HUES64 (cell line): ENCODE results near the gene UPK1A.
"Not testable (repeated sequence)": the region's sequence is repeated elsewhere in the genome, so short reads cannot be mapped to it uniquely, and the experiment has no call there.

Experiments used
- H3K27ac ChIP-seq: 2 replicates; pipeline ENCODE4 v1.7.0; 2013; ENCODE audit warnings: low read depth, low read length, inconsistent platforms
- H3K27me3 ChIP-seq: 2 replicates; pipeline ENCODE4 v1.6.1; 2013; ENCODE audit warnings: mild to moderate bottlenecking, low read length; ENCODE audit not compliant: insufficient read depth
- H3K36me3 ChIP-seq: 2 replicates; pipeline ENCODE4 v1.6.1; 2013; ENCODE audit warnings: mild to moderate bottlenecking, low read length; ENCODE audit not compliant: insufficient read depth
- H3K4me1 ChIP-seq: 2 replicates; pipeline ENCODE4 v1.6.1; 2013; ENCODE audit warnings: mild to moderate bottlenecking, low read length, moderate library complexity; ENCODE audit not compliant: insufficient read depth
- H3K4me3 ChIP-seq: 2 replicates; pipeline ENCODE4 v1.5.1; 2013; ENCODE audit warnings: mild to moderate bottlenecking, low read length, moderate library complexity
- H3K9ac ChIP-seq: 2 replicates; pipeline ENCODE4 v1.6.1; 2013; ENCODE audit warnings: mild to moderate bottlenecking, low read depth, low read length
- H3K9me3 ChIP-seq: 2 replicates; pipeline ENCODE4 v1.6.1; 2013; ENCODE audit warnings: low read depth, low read length; ENCODE audit not compliant: insufficient read depth
- WGBS: fragments of 150-250, 120-280 bp; methylation state at CpG from one replicate; pipeline ENCODE4 v1.1.7; 2013; ENCODE audit warnings: missing lambda C conversion rate; 5-methylcytosine and 5-hydroxymethylcytosine counted together

Gene UPK1A

GRCh38 chr19:35719402-35720162, 53.3 kb downstream of the UPK1A start:
- H3K4me3 ChIP-seq, result peak overlapping the region; percentile 94
- H3K4me1 ChIP-seq, result peaks cover 18% of the 10 kb centered on the region
- 95% methylated on average over 32 of the region's 32 CpGs for whole genome bisulfite sequencing
- H3K27ac ChIP-seq, result no peak overlapping the region
- no peak overlapping the region for H3K9ac ChIP-seq
- H3K27me3 ChIP-seq, result peaks cover 4% of the 10 kb centered on the region; the same call in 1 of the 2 replicates
- no peaks in the 10 kb centered on the region for H3K9me3 ChIP-seq
- peaks cover 45% of the 10 kb centered on the region for H3K36me3 ChIP-seq

- Histone ChIP-seq H3K27me3 (peaks cover 2% of the 10 kb centered on the region; the same call in 1 of the 2 replicates), H3K4me3 (no peak overlapping the region), H3K27ac (no peak overlapping the region), H3K36me3 (peaks cover 50% of the 10 kb centered on the region), H3K9ac (no peak overlapping the region), H3K9me3 (no peaks in the 10 kb centered on the region), H3K4me1 (peaks cover 12% of the 10 kb centered on the region)
- 95% methylated on average over 9 of the region's 9 CpGs for whole genome bisulfite sequencing
These were observed 53.8 kb downstream of the UPK1A start for GRCh38 chr19:35720163-35720524.

- WGBS, result 94% methylated on average over 17 of the region's 17 CpGs
- H3K4me3 ChIP-seq, result no peak overlapping the region
- H3K9me3 ChIP-seq, result no peaks in the 10 kb centered on the region
- peaks cover 55% of the 10 kb centered on the region for H3K36me3 ChIP-seq
- H3K27me3 ChIP-seq, result no peaks in the 10 kb centered on the region
- no peak overlapping the region for H3K27ac ChIP-seq
- H3K9ac ChIP-seq, result no peak overlapping the region
- H3K4me1 ChIP-seq, result peaks cover 7% of the 10 kb centered on the region
These were observed 54.3 kb downstream of the UPK1A start for GRCh38 chr19:35720648-35721047.

- peaks cover 63% of the 10 kb centered on the region for H3K36me3 ChIP-seq
- no peak overlapping the region for H3K9ac ChIP-seq
- peaks cover 5% of the 10 kb centered on the region; the same call in 1 of the 2 replicates for H3K4me1 ChIP-seq
- H3K27ac ChIP-seq, result no peak overlapping the region
- no peaks in the 10 kb centered on the region for H3K9me3 ChIP-seq
- H3K27me3 ChIP-seq, result no peaks in the 10 kb centered on the region
- no peak overlapping the region for H3K4me3 ChIP-seq
- WGBS, result 96% methylated on average over 16 of the region's 16 CpGs
These were observed 55.1 kb downstream of the UPK1A start for GRCh38 chr19:35721374-35721773.

- Histone ChIP-seq H3K9ac (no peak overlapping the region), H3K9me3 (no peaks in the 10 kb centered on the region), H3K27me3 (no peaks in the 10 kb centered on the region), H3K27ac (no peak overlapping the region), H3K36me3 (peaks cover 72% of the 10 kb centered on the region), H3K4me3 (no peak overlapping the region), H3K4me1 (peaks cover 5% of the 10 kb centered on the region; the same call in 1 of the 2 replicates)
- WGBS, result 95% methylated on average over 14 of the region's 14 CpGs
These were observed 56.1 kb downstream of the UPK1A start for GRCh38 chr19:35722461-35722860.

GRCh38 chr19:35722897-35723296, 56.6 kb downstream of the UPK1A start:
- no peak overlapping the region for H3K4me3 ChIP-seq
- no peak overlapping the region for H3K27ac ChIP-seq
- no peaks in the 10 kb centered on the region for H3K9me3 ChIP-seq
- H3K36me3 ChIP-seq, result peaks cover 76% of the 10 kb centered on the region
- 95% methylated on average over 16 of the region's 16 CpGs for WGBS
- no peaks in the 10 kb centered on the region for H3K27me3 ChIP-seq
- no peak overlapping the region for H3K9ac ChIP-seq
- H3K4me1 ChIP-seq, result peaks cover 5% of the 10 kb centered on the region; the same call in 1 of the 2 replicates

GRCh38 chr19:35723671-35724070, 57.4 kb downstream of the UPK1A start:
- 97% methylated on average over 24 of the region's 24 CpGs for WGBS
- Histone ChIP-seq H3K27ac (no peak overlapping the region), H3K9me3 (no peaks in the 10 kb centered on the region), H3K36me3 (peaks cover 84% of the 10 kb centered on the region), H3K4me3 (no peak overlapping the region), H3K9ac (no peak overlapping the region), H3K4me1 (peaks cover 5% of the 10 kb centered on the region; the same call in 1 of the 2 replicates), H3K27me3 (no peaks in the 10 kb centered on the region)

- H3K27ac ChIP-seq, H3K4me3 ChIP-seq, H3K27me3 ChIP-seq, H3K9ac ChIP-seq, H3K9me3 ChIP-seq, H3K4me1 ChIP-seq: not testable (repeated sequence)
- 92% methylated on average over 7 of the region's 7 CpGs for WGBS
- peaks cover 88% of the 10 kb centered on the region for H3K36me3 ChIP-seq
These were observed 57.8 kb downstream of the UPK1A start for GRCh38 chr19:35724132-35724531.

- Histone ChIP-seq H3K4me3 (no peak overlapping the region), H3K27ac (no peak overlapping the region), H3K27me3 (no peaks in the 10 kb centered on the region), H3K9ac (no peak overlapping the region), H3K36me3 (peaks cover 93% of the 10 kb centered on the region), H3K9me3 (no peaks in the 10 kb centered on the region), H3K4me1 (no peaks in the 10 kb centered on the region)
- WGBS, result 95% methylated on average over 12 of the region's 12 CpGs
These were observed 58.2 kb downstream of the UPK1A start for GRCh38 chr19:35724560-35724959.

GRCh38 chr19:35725216-35725861, 59.0 kb downstream of the UPK1A start:
- Histone ChIP-seq H3K9ac (no peak overlapping the region), H3K4me1 (no peaks in the 10 kb centered on the region), H3K4me3 (no peak overlapping the region), H3K36me3 (peaks cover 95% of the 10 kb centered on the region), H3K9me3 (no peaks in the 10 kb centered on the region), H3K27me3 (no peaks in the 10 kb centered on the region), H3K27ac (no peak overlapping the region)
- WGBS, result 96% methylated on average over 23 of the region's 23 CpGs

- Histone ChIP-seq H3K9ac (no peak overlapping the region), H3K9me3 (no peaks in the 10 kb centered on the region), H3K4me1 (no peaks in the 10 kb centered on the region), H3K36me3 (peaks cover 96% of the 10 kb centered on the region), H3K27ac (no peak overlapping the region), H3K4me3 (no peak overlapping the region), H3K27me3 (no peaks in the 10 kb centered on the region)
- 96% methylated on average over 25 of the region's 25 CpGs for WGBS
These were observed 61.0 kb downstream of the UPK1A start for GRCh38 chr19:35727053-35727955.
